IgD-negative memory B cell (primary cell): Measurements from ENCODE around the gene HDGFL3. TPM values are rescaled to one million over a fixed set of nuclear protein-coding genes. Genes with fewer than 3 reads are reported as not detected.
"Not testable (repeated sequence)": the region's sequence is repeated elsewhere in the genome, so short reads cannot be mapped to it uniquely, and the experiment has no call there.

Experiments used
- H3K27ac Mint-ChIP-seq, 3 donors: one replicate each; pipeline ENCODE4 v1.8.0; 2020 to 2022; ENCODE audit warnings: mild to moderate bottlenecking in 3 of 3, mixed read lengths in 3 of 3, moderate library complexity in 1 of 3
- H3K27me3 Mint-ChIP-seq: one replicate; pipeline ENCODE4 v1.8.0; 2021; ENCODE audit warnings: mixed read lengths
- H3K36me3 Mint-ChIP-seq: one replicate; pipeline ENCODE4 v1.8.0; 2020; ENCODE audit warnings: mild to moderate bottlenecking, mixed read lengths
- H3K4me1 Mint-ChIP-seq, 3 donors: one replicate each; pipeline ENCODE4 v1.8.0; 2020 to 2022; ENCODE audit warnings: mixed read lengths in 3 of 3, mild to moderate bottlenecking in 1 of 3
- H3K4me3 Mint-ChIP-seq, 4 donors: one replicate each; pipeline ENCODE4 v1.8.0; 2020 to 2022; ENCODE audit warnings: mild to moderate bottlenecking in 4 of 4, mixed read lengths in 4 of 4, moderate library complexity in 3 of 4
- H3K9me3 Mint-ChIP-seq, 3 donors: one replicate each; pipeline ENCODE4 v1.8.0; 2020 to 2021; ENCODE audit warnings: mixed read lengths in 3 of 3, mild to moderate bottlenecking in 1 of 3
- polyA plus RNA-seq: library from polyadenylated mRNA; unstranded; fragments of 300-500 nt; fragmentation: Illumina TruSeq; gene quantifications from one replicate; pipeline ENCODE4 v1.2.3, GENCODE V29; 2021

HDGFL3 gene
- polyA plus RNA-seq, result 0.01 TPM

GRCh38 chr15:83207660-83208366 is at the start of gene HDGFL3:
TSS of gene HDGFL3 (minus strand) at chr15:83207823. CDS start at chr15:83207414, 409 bp downstream.
- no peaks in the 10 kb centered on the region for H3K36me3 Mint-ChIP-seq
- peak within 1 kb of the TSS in 3 of 4 donors; percentile 69 to 85 (median 81) for H3K4me3 Mint-ChIP-seq
- peaks cover 0 to 7% (median 0%) of the 10 kb centered on the region in 3 donors for H3K9me3 Mint-ChIP-seq
- peaks cover 4% of the 10 kb centered on the region in 3 donors for H3K4me1 Mint-ChIP-seq
- H3K27me3 Mint-ChIP-seq, result peaks cover 6% of the 10 kb centered on the region
- H3K27ac Mint-ChIP-seq, result peak within 1 kb of the TSS in 1 of 3 donors; percentile 33

GRCh38 chr15:83250781-83251180 is 43.2 kb upstream of the HDGFL3 start:
- Mint-ChIP-seq H3K9me3 (peaks cover 0 to under 1% (median 0%) of the 10 kb centered on the region in 3 donors), H3K4me1 (no peaks in the 10 kb centered on the region), H3K36me3 (peaks cover 2% of the 10 kb centered on the region), H3K27ac (no peak overlapping the region), H3K27me3 (peaks cover 20% of the 10 kb centered on the region), H3K4me3 (no peak overlapping the region)

GRCh38 chr15:83249030-83249343 is 41.4 kb upstream of the HDGFL3 start:
- Mint-ChIP-seq H3K27me3 (peaks cover 20% of the 10 kb centered on the region), H3K27ac (no peak overlapping the region), H3K36me3 (no peaks in the 10 kb centered on the region), H3K4me1 (no peaks in the 10 kb centered on the region), H3K4me3 (no peak overlapping the region), H3K9me3 (peaks cover 0 to 5% (median 2%) of the 10 kb centered on the region in 3 donors)

GRCh38 chr15:83248151-83249029 is 40.8 kb upstream of the HDGFL3 start:
- H3K9me3 Mint-ChIP-seq, result peaks cover 0 to 5% (median 2%) of the 10 kb centered on the region in 3 donors

GRCh38 chr15:83243634-83244033 is 36.0 kb upstream of the HDGFL3 start:
- Mint-ChIP-seq H3K36me3 (no peaks in the 10 kb centered on the region), H3K27me3 (peaks cover 19% of the 10 kb centered on the region), H3K4me3 (no peak overlapping the region), H3K9me3 (peaks cover 3 to 12% (median 9%) of the 10 kb centered on the region in 3 donors), H3K4me1 (peaks cover 0 to 2% (median 0%) of the 10 kb centered on the region in 3 donors), H3K27ac (peak overlapping the region in 1 of 3 donors; percentile 41)

More at GRCh38 chr15:83248151-83249029, 40.8 kb upstream of the HDGFL3 start:
- Mint-ChIP-seq H3K27me3 (peaks cover 20% of the 10 kb centered on the region), H3K4me1 (peaks cover 0 to under 1% (median 0%) of the 10 kb centered on the region in 3 donors), H3K36me3 (no peaks in the 10 kb centered on the region), H3K4me3 (no peak overlapping the region), H3K27ac (no peak overlapping the region)

DNA sequence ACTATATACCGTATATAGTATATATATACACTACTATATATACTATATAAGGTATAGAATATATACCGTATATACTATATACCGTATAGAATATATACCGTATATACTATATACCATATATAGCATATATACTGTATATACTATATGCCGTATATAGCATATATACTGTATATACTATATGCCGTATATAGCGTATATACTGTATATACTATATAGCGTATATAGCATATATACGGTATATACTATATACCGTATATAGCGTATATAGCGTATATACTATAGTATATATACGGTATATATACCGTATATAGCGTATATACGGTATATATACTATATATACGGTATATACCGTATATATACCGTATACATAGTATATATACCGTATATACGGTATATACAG is 22.6 kb upstream of the HDGFL3 start:
- H3K36me3 Mint-ChIP-seq, result no peaks in the 10 kb centered on the region
- H3K9me3 Mint-ChIP-seq, result no peaks in the 10 kb centered on the region
- H3K4me3 Mint-ChIP-seq, result no peak overlapping the region
- no peak overlapping the region for H3K27ac Mint-ChIP-seq
- H3K27me3 Mint-ChIP-seq, result peaks cover 8% of the 10 kb centered on the region
- no peaks in the 10 kb centered on the region for H3K4me1 Mint-ChIP-seq

GRCh38 chr15:83225449-83225848 is 17.8 kb upstream of the HDGFL3 start:
- Mint-ChIP-seq H3K27ac (no peak overlapping the region), H3K36me3 (no peaks in the 10 kb centered on the region), H3K9me3 (peaks cover 0 to 4% (median 3%) of the 10 kb centered on the region in 3 donors), H3K4me3 (no peak overlapping the region), H3K4me1 (no peaks in the 10 kb centered on the region), H3K27me3 (peaks cover 2% of the 10 kb centered on the region)

GRCh38 chr15:83221781-83222180 is 14.2 kb upstream of the HDGFL3 start:
- not testable (repeated sequence) for H3K36me3 Mint-ChIP-seq, H3K4me1 Mint-ChIP-seq, H3K27me3 Mint-ChIP-seq, H3K4me3 Mint-ChIP-seq, H3K9me3 Mint-ChIP-seq, H3K27ac Mint-ChIP-seq

DNA sequence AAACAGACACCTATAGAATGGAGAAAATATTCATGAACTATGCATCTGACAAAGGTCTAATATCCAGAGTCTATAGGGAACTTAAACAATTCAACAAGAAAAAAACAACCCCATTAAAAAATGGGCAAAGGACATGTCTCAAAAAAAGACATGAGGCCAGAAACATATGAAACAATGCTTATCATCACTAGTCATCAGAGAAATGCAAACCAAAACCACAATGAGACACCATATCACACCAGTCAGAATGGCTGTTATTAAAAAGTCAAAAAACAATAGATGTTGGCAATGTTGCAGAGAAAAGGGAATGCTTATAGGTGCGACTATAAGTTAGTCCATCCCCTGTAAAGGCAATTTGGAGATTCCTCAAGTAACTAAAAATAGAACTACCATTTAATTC is 11.4 kb upstream of the HDGFL3 start:
- no peak overlapping the region for H3K27ac Mint-ChIP-seq
- no peaks in the 10 kb centered on the region for H3K4me1 Mint-ChIP-seq
- no peak overlapping the region for H3K4me3 Mint-ChIP-seq
- peaks cover 1% of the 10 kb centered on the region for H3K36me3 Mint-ChIP-seq
- peaks cover 4 to 10% (median 5%) of the 10 kb centered on the region in 3 donors for H3K9me3 Mint-ChIP-seq
- peaks cover 12% of the 10 kb centered on the region for H3K27me3 Mint-ChIP-seq

DNA sequence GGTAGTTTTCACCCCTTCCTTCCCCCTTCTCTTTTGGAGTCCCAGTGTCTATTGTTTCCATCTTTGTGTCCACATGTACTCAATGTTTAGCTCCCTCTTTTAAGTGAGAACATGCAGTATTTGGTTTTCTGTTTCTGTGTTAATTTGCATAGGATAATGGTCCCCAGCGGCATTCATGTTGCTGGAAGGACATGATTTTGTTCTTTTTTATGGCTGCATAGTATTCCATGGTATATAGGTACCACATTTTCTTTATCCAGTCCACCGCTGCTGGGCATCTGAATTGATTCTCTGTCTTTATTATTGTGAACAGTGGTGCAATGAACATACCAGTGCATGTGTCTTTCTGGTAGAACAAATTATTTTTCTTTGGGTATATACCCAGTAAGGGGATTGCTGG is 7.7 kb upstream of the HDGFL3 start:
- peaks cover 10% of the 10 kb centered on the region for H3K27me3 Mint-ChIP-seq
- no peak overlapping the region for H3K4me3 Mint-ChIP-seq
- peaks cover 0 to 7% (median 5%) of the 10 kb centered on the region in 3 donors for H3K9me3 Mint-ChIP-seq
- H3K27ac Mint-ChIP-seq, result no peak overlapping the region
- peaks cover 1% of the 10 kb centered on the region for H3K36me3 Mint-ChIP-seq
- H3K4me1 Mint-ChIP-seq, result no peaks in the 10 kb centered on the region

GRCh38 chr15:83210619-83211018 is 3.0 kb upstream of the HDGFL3 start:
- Mint-ChIP-seq H3K4me1 (peaks cover 4% of the 10 kb centered on the region in 3 donors), H3K9me3 (peaks cover 0 to 8% (median 5%) of the 10 kb centered on the region in 3 donors), H3K27me3 (peaks cover 7% of the 10 kb centered on the region), H3K27ac (no peak overlapping the region), H3K36me3 (peaks cover 1% of the 10 kb centered on the region), H3K4me3 (no peak overlapping the region)

DNA sequence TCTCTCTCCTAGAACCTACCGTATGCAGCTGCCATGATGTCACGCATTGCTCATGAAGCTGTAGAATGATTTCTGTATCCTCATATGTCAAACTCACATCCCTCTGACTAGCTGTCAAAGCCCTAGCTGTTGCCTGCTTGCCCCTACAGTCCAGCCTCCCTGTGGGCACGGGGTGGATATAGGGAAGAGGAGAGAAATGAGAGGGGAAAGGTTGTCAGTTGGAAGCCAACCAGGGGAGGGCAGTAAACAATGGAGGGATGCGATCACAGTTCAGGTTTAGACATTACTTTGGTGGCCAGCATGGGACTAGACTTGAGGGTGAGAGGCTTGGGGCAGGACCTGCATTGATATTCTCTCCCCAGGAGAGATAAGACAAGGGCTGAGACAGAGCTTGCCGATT is 1.7 kb upstream of the HDGFL3 start:
- no peak overlapping the region for H3K4me3 Mint-ChIP-seq

DNA sequence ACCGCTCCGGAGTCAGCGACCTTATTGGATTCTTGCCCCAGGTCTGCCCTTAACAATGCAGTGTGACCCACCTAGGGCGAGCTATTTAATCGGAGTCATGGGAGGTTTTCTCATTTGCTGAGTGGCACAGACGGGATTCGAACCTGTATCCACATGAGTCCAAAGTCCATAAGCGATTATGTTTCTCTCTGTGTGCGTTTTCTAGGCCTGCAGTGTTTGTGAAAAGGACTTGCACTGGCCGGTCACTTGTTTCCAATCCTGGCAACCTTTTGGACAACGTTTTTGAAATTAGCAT is 691 bp upstream of the HDGFL3 start:
- H3K27ac Mint-ChIP-seq, result peak overlapping the region in 1 of 3 donors; percentile 33
- peaks cover 6% of the 10 kb centered on the region for H3K27me3 Mint-ChIP-seq
- H3K4me3 Mint-ChIP-seq, result no peak overlapping the region
- no peaks in the 10 kb centered on the region for H3K36me3 Mint-ChIP-seq
- peaks cover 4% of the 10 kb centered on the region in 3 donors for H3K4me1 Mint-ChIP-seq
- H3K9me3 Mint-ChIP-seq, result peaks cover 0 to 7% (median 0%) of the 10 kb centered on the region in 3 donors

More for the DNA sequence above, 1.7 kb upstream of the HDGFL3 start:
- peaks cover 0 to 7% (median 0%) of the 10 kb centered on the region in 3 donors for H3K9me3 Mint-ChIP-seq
- H3K27me3 Mint-ChIP-seq, result peaks cover 6% of the 10 kb centered on the region
- H3K4me1 Mint-ChIP-seq, result peaks cover 4% of the 10 kb centered on the region in 3 donors
- no peak overlapping the region for H3K27ac Mint-ChIP-seq
- H3K36me3 Mint-ChIP-seq, result no peaks in the 10 kb centered on the region

DNA sequence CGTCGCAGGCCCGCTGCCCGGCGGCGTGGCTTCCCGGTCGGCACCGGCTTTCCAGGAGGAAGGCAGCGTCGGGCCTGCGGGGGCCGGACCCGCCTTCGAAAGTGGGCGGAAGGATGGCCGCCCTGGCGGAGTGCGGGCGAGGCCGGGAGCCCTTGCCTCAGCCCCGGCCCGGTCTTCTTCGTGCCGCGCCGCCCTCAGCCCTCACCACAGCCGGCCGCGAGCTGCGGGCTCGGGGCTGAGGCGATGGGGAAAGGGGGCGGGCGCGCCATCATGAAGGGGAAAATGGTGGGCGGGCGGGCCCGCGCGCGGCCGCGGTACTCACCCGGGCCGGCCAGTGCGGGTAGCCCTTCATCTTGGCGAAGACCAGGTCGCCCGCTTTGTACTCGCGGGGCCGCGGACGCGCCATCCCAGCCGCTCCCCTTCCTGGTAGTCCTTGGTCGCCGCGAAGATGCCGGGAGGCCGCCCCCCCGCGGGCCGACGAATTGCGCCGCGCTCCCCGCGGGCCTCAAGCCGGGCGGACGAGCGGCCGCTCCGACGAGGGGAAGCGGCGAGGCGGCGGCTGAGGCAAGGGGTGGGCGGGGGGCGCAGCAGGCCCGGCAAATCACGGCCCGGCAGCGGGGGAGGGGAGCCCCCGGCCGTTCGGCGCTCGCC is 489 bp downstream of the HDGFL3 start:
- Mint-ChIP-seq H3K36me3 (no peaks in the 10 kb centered on the region), H3K4me1 (peaks cover 4% of the 10 kb centered on the region in 3 donors), H3K9me3 (peaks cover 0 to 7% (median 0%) of the 10 kb centered on the region in 3 donors), H3K27me3 (peaks cover 6% of the 10 kb centered on the region), H3K27ac (no peak overlapping the region), H3K4me3 (no peak overlapping the region)

GRCh38 chr15:83206526-83207008 is 1.1 kb downstream of the HDGFL3 start:
- H3K27ac Mint-ChIP-seq, result no peak overlapping the region

More at GRCh38 chr15:83206526-83207008, 1.1 kb downstream of the HDGFL3 start:
- Mint-ChIP-seq H3K4me1 (peaks cover 4% of the 10 kb centered on the region in 3 donors), H3K36me3 (no peaks in the 10 kb centered on the region), H3K27me3 (peaks cover 6% of the 10 kb centered on the region), H3K9me3 (peaks cover 0 to 7% (median 0%) of the 10 kb centered on the region in 3 donors), H3K4me3 (peak overlapping the region; percentile 69 to 85 (median 83))
